Transverse colon (tissue), 4 donors: Measurements from ENCODE around the gene TLE3. TPM values are rescaled to one million over a fixed set of nuclear protein-coding genes. Genes with fewer than 3 reads are reported as not detected.

ENCODE experiments used
- DNase-seq: peaks from one replicate; pipeline ENCODE4 v3.0.0-alpha.2; 2019
- H3K27ac ChIP-seq, 4 donors: fragments of 200-600 bp; sonication (generic); 2 replicates each; pipeline ENCODE4 v1.5.1; 2016 to 2018; ENCODE audit warnings: inconsistent platforms in 4 of 4
- H3K27me3 ChIP-seq: fragments of 200-600 bp; sonication (generic); 2 replicates; pipeline ENCODE4 v1.5.1; 2017; ENCODE audit warnings: inconsistent platforms
- H3K36me3 ChIP-seq, 4 donors: fragments of 200-600 bp; sonication (generic); 2 replicates each; pipeline ENCODE4 v1.5.1; 2017 to 2019; ENCODE audit warnings: inconsistent platforms in 4 of 4
- H3K4me1 ChIP-seq, 4 donors: fragments of 200-600 bp; sonication (generic); 2 replicates each; pipeline ENCODE4 v1.5.1; 2017 to 2020; ENCODE audit warnings: inconsistent platforms in 4 of 4
- H3K4me3 ChIP-seq, 4 donors: fragments of 200-600 bp; sonication (generic); 1 replicate in 1 of 4; 2 replicates in 3 of 4; pipeline versions ENCODE4 v1.5.1 to v1.6.1; 2017 to 2019; ENCODE audit warnings: inconsistent platforms in 4 of 4
- H3K9me3 ChIP-seq, 2 donors: fragments of 200-600 bp; sonication (generic); 2 replicates each; pipeline ENCODE4 v1.5.1; 2017 to 2019; ENCODE audit warnings: inconsistent platforms in 2 of 2
- EP300 ChIP-seq: sonication (generic); formaldehyde crosslinking; IDR thresholded peaks from one replicate; pipeline ENCODE4 v1.6.1; 2017; ENCODE audit warnings: antibody characterized with exemption, low read depth
- POLR2A ChIP-seq: fragments of 450-650 bp; IDR thresholded peaks from one replicate; pipeline ENCODE4 v1.6.1; 2016; ENCODE audit warnings: antibody characterized with exemption, mild to moderate bottlenecking, moderate library complexity
- POLR2AphosphoS5 ChIP-seq, 3 donors: sonication (generic); formaldehyde crosslinking; IDR thresholded peaks; one replicate each; pipeline ENCODE4 v1.6.1; 2016; ENCODE audit warnings: antibody characterized with exemption in 3 of 3
- WGBS, 2 donors: methylation state at CpG; one replicate each; pipeline ENCODE4 v1.1.5; 2018; ENCODE audit warnings: low coverage in 1 of 2; 5-methylcytosine and 5-hydroxymethylcytosine counted together
- in situ Hi-C, 4 donors: fragments of 200-750 bp; cut with MboI; loops; one replicate each; pipeline versions ENCODE4 v1.15.0 to v1.15.1; 2017; ENCODE audit warnings: low sequenced_read_pairs in 3 of 4, low pct_ligation_motif_present in 1 of 4, low pct_unique_long_range_greater_than_20kb in 1 of 4
- intact Hi-C: fragments of 100-400 bp; cut with DNase I; formaldehyde crosslinking; loops from one replicate; pipeline ENCODE4 v1.15.1; 2023; ENCODE audit warnings: low total_unique reads
- total RNA-seq, 4 donors: library from RNA; depleted of rRNA; stranded (reverse); fragments of >200 nt; gene quantifications; one replicate each; pipeline ENCODE4 v1.1.0, GENCODE V29; 2016
- TF ChIP-seq, protein P1 (sequence below), 5 experiments: fragments of 200-600 bp in 3 of 5; fragments of 450-650 bp in 2 of 5; sonication (generic) in 3 of 5; IDR thresholded peaks; 1 replicate in 2 of 5; 2 replicates in 3 of 5; pipeline ENCODE4 v1.5.1; 2016 to 2017; ENCODE audit warnings: antibody characterized with exemption in 5 of 5, inconsistent platforms in 3 of 5, mild to moderate bottlenecking in 2 of 5, moderate library complexity in 1 of 5

Gene TLE3
- total RNA-seq, 4 donors from 2014 or later = 49.8 to 223 (median 114) TPM

DNA sequence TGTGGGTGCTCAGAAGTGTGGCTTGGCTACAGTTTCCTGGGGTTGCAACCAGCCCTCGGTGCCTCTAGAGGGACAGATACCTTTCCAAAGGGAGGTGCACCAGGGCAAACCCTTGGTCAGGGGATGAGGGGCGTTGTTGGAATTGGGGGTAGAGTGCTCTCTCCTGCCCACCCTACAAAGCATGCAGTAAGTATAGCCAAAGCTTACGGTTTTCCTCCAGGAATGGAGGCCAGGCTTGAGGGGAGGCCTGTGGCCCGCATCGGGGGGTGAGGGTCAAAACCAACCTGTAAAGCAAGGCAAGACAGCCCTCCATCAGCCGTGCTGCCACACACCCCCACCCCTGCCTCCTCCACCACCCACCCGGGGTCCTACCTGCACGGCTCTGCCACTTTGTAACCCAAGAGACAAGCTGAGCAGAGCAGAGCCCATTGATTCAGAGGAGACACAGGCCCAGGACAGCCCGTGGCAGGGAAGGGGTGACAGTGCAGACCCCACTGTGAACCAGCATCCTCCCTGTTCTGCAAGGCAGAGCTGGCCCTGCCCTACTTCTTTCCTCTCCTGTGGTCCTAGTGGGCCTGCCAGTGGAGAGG lies 41.5 kb downstream of the TLE3 start:
- DNase-seq = no peak
- no peaks in the 10 kb centered on the region for H3K4me1 ChIP-seq
- H3K36me3 ChIP-seq = peaks cover 0 to 94% (median 47%) of the 10 kb centered on the region in 4 donors
- no peaks in the 10 kb centered on the region for H3K27me3 ChIP-seq
- in situ Hi-C loops = no loop called here
- H3K4me3 ChIP-seq = no peak overlapping the region
- no peaks in the 10 kb centered on the region for H3K9me3 ChIP-seq
- TF ChIP-seq POLR2AphosphoS5 (IDR thresholded peaks at IDR 0.05) (no peak), POLR2A (no peak), EP300 (no peak)
- TF ChIP-seq, protein P1, sequence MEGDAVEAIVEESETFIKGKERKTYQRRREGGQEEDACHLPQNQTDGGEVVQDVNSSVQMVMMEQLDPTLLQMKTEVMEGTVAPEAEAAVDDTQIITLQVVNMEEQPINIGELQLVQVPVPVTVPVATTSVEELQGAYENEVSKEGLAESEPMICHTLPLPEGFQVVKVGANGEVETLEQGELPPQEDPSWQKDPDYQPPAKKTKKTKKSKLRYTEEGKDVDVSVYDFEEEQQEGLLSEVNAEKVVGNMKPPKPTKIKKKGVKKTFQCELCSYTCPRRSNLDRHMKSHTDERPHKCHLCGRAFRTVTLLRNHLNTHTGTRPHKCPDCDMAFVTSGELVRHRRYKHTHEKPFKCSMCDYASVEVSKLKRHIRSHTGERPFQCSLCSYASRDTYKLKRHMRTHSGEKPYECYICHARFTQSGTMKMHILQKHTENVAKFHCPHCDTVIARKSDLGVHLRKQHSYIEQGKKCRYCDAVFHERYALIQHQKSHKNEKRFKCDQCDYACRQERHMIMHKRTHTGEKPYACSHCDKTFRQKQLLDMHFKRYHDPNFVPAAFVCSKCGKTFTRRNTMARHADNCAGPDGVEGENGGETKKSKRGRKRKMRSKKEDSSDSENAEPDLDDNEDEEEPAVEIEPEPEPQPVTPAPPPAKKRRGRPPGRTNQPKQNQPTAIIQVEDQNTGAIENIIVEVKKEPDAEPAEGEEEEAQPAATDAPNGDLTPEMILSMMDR (IDR thresholded peaks at IDR 0.05) = no peak
- H3K27ac ChIP-seq = no peak overlapping the region
- intact Hi-C loops = no loop called here
- 97% methylated on average over 8 of the region's 9 CpGs; no CpG with 5 or more reads in 1 of the 2 donors for WGBS, 2 donors

DNA sequence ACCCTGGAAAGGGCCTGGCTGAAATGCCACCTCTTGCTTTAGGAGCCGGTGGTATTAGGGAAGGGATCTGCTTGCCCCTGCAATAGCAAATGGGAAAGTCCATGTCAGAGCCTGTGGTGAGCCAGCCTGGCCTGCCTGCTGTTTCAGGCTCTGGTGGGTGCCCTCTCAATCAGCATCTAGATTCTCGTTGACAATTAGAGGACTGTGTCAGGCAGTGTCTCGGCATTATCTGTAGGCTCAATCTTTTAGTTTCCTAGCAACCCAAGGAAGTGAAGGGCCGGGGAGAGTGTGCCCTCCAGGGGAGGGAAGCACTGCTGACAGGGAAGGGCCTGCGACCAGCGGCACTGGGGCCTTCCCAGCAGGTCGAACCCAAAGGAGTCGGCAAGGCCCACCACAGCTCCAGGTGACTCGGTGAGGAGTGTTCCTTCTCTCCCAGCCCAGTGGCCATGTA lies 42.1 kb downstream of the TLE3 start:
- no peak overlapping the region for H3K27ac ChIP-seq
- TF ChIP-seq POLR2A (no peak), EP300 (no peak), POLR2AphosphoS5 (IDR thresholded peaks at IDR 0.05) (no peak)
- TF ChIP-seq, protein P1 (IDR thresholded peaks at IDR 0.05) = no peak
- 86% methylated on average over 9 of the region's 9 CpGs; no CpG with 5 or more reads in 1 of the 2 donors for WGBS, 2 donors
- no peak overlapping the region for H3K4me3 ChIP-seq
- peaks cover 0 to 94% (median 47%) of the 10 kb centered on the region in 4 donors for H3K36me3 ChIP-seq
- no peak for DNase-seq
- intact Hi-C loops = no loop called here
- in situ Hi-C loops = no loop called here
- H3K9me3 ChIP-seq = no peaks in the 10 kb centered on the region
- H3K4me1 ChIP-seq = no peaks in the 10 kb centered on the region
- no peaks in the 10 kb centered on the region for H3K27me3 ChIP-seq

DNA sequence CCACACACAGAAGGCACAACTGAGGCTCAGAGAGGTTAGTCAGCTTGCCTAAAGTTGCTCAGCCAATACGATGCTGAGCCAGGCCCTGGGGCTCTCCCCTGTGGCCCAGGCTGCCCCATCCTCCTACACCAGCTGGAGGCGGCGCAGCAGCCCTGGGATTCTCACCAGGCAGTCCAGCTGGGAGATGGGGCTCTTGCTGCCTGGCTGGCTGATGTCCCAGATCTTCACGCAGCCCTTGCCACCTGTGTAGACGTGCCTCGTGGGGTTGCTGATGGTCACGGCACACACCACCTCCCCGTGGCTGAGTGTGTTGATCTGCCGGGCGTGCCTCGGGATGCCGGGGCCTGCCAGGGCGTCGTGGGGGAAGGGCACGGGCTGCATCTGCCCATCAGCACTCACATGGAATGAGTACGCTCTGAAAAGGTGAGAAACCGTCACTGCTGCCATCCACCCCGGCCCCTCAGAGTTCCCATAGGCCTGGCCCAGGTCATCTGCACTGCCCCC lies 42.8 kb downstream of the TLE3 start:
- Histone ChIP-seq H3K9me3 (no peaks in the 10 kb centered on the region), H3K36me3 (peaks cover 0 to 93% (median 45%) of the 10 kb centered on the region in 4 donors), H3K27me3 (no peaks in the 10 kb centered on the region), H3K27ac (no peak overlapping the region), H3K4me1 (no peaks in the 10 kb centered on the region), H3K4me3 (no peak overlapping the region)
- TF ChIP-seq, protein P1 (IDR thresholded peaks at IDR 0.05) = no peak
- TF ChIP-seq POLR2AphosphoS5 (IDR thresholded peaks at IDR 0.05) (no peak), EP300 (no peak), POLR2A (no peak)
- intact Hi-C loops (no loop called here), in situ Hi-C loops (no loop called here)
- DNase-seq = no peak
- 69% methylated on average over 9 of the region's 18 CpGs; no CpG with 5 or more reads in 1 of the 2 donors for WGBS, 2 donors

DNA sequence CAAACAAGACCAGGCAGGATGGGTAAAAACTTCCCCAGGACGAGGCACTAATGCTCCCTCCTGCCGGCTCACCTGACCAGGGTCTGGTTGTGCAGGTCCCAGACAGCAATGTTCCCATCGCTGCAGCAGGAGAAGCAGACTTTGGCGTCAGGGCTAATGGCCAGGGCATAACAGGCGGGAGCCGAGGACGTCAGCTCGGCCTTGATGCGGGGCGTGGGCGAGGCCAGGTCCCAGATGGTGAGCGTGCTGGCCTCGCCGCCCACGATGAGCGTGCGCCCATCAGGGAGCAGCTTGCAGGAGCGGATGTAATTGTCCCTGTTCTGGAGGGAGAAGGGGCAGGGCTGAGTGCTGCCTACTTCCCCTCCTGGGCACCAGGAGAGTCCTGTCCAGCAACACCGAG lies 43.4 kb downstream of the TLE3 start:
- WGBS, 2 donors = 96% methylated on average over 19 of the region's 19 CpGs; no CpG with 5 or more reads in 1 of the 2 donors
- no peak overlapping the region for H3K4me3 ChIP-seq
- in situ Hi-C loops = no loop called here
- TF ChIP-seq POLR2A (no peak), POLR2AphosphoS5 (IDR thresholded peaks at IDR 0.05) (no peak), EP300 (no peak)
- TF ChIP-seq, protein P1 (IDR thresholded peaks at IDR 0.05) = no peak
- H3K9me3 ChIP-seq = no peaks in the 10 kb centered on the region
- no peaks in the 10 kb centered on the region for H3K4me1 ChIP-seq
- H3K36me3 ChIP-seq = peaks cover 0 to 91% (median 44%) of the 10 kb centered on the region in 4 donors
- no peaks in the 10 kb centered on the region for H3K27me3 ChIP-seq
- H3K27ac ChIP-seq = no peak overlapping the region
- intact Hi-C loops = no loop called here
- DNase-seq = no peak
